Heart left ventricle (tissue), 16 donors: Measurements from ENCODE around the gene ZRANB1. TPM values are rescaled to one million over a fixed set of nuclear protein-coding genes. Genes with fewer than 3 reads are reported as not detected.

Source experiments
- ATAC-seq, 4 donors: fragments of 200-7000 bp; cut with Tn5 transposase; one replicate each; pipeline ENCODE4 v1.9.1; 2020 to 2022; ENCODE audit warnings: moderate library complexity in 4 of 4, mild to moderate bottlenecking in 3 of 4, moderate number of reproducible peaks in 1 of 4
- DNase-seq, 5 donors: peaks; one replicate each; pipeline ENCODE4 v3.0.0-alpha.2; 2020
- H3K27ac ChIP-seq, 12 donors: fragments of 200-600 bp; sonication (generic) in 4 of 12; one replicate each; pipeline versions ENCODE4 v1.5.0 to v1.8.0; 2016 to 2022; ENCODE audit warnings: mild to moderate bottlenecking in 2 of 12
- H3K27me3 ChIP-seq, 9 donors: fragments of 200-600 bp; sonication (generic) in 2 of 9; one replicate each; pipeline versions ENCODE4 v1.5.1 to v1.8.0; 2016 to 2022; ENCODE audit warnings: mild to moderate bottlenecking in 3 of 9
- H3K36me3 ChIP-seq, 9 donors: fragments of 200-600 bp; sonication (generic) in 2 of 9; one replicate each; pipeline versions ENCODE4 v1.5.0 to v1.8.0; 2018 to 2022; ENCODE audit warnings: mild to moderate bottlenecking in 2 of 9
- H3K4me1 ChIP-seq, 12 donors: fragments of 200-600 bp; sonication (generic) in 4 of 12; one replicate each; pipeline versions ENCODE4 v1.5.0 to v1.8.0; 2016 to 2022; ENCODE audit warnings: mild to moderate bottlenecking in 3 of 12
- H3K4me3 ChIP-seq, 12 donors: fragments of 200-600 bp; sonication (generic) in 4 of 12; one replicate each; pipeline versions ENCODE4 v1.5.0 to v1.8.0; 2017 to 2022; ENCODE audit warnings: mild to moderate bottlenecking in 9 of 12, moderate library complexity in 4 of 12
- H3K9me3 ChIP-seq, 12 donors: fragments of 200-600 bp; sonication (generic) in 4 of 12; one replicate each; pipeline versions ENCODE4 v1.5.0 to v1.8.0; 2016 to 2022; ENCODE audit warnings: mild to moderate bottlenecking in 1 of 12
- CTCF ChIP-seq, 12 donors: fragments of 200-600 bp; sonication (generic) in 4 of 12; IDR thresholded peaks; one replicate each; pipeline versions ENCODE4 v1.5.0 to v1.8.0; 2018 to 2022; ENCODE audit warnings: antibody characterized with exemption in 12 of 12, mild to moderate bottlenecking in 5 of 12
- POLR2A ChIP-seq, 2 donors: fragments of 450-650 bp; IDR thresholded peaks; one replicate each; pipeline ENCODE4 v1.6.1; 2017; ENCODE audit warnings: antibody characterized with exemption in 2 of 2, mild to moderate bottlenecking in 2 of 2, moderate library complexity in 2 of 2
- WGBS, 4 donors: extraction: QIAGEN DNeasy Blood & Tissue Kit in 2 of 4; methylation state at CpG; one replicate each; pipeline versions ENCODE4 v1.1.5 to v1.1.7; 2013 to 2018; 5-methylcytosine and 5-hydroxymethylcytosine counted together
- intact Hi-C, 10 donors: fragments of 100-400 bp; cut with DNase I; formaldehyde crosslinking; loops; one replicate each; pipeline versions ENCODE4 v1.11.1 to v1.14.2; 2022
- polyA plus RNA-seq, 2 donors: library from polyadenylated mRNA; stranded (reverse); fragments of 200-250 nt; gene quantifications; one replicate each; pipeline ENCODE4 v1.2.3, GENCODE V29; 2013
- total RNA-seq, 9 donors: library from RNA; depleted of rRNA in 2 of 9; stranded (reverse); fragments of >200 nt in 2 of 9; fragmentation: NEBNext Ultra II Directional in 3 of 9; extraction: Animal tissue kit (Norgen Biotek cat#: 25700) in 3 of 9; gene quantifications; one replicate each; pipeline versions ENCODE4 v1.1.0 to v1.2.4, GENCODE V29; 2016 to 2023
- donor health status: ischemic (EF 13 %, LVEDD 7.1; RV severe dilation, severe dysfunction).
- donor health status: healthy with polysubstance abuse.
- donor health status: DM: no; HTN: yes; CAD: no.
- donor health status: DM: no; HTN: no; CAD: no.
- donor health status: ischemic (EF 25% LVEDD 6.9; RV normal size, moderate dysfunction).
- donor health status: ischemic (EF 25% LVEDD 5.7; RV mildly dilated, moderate dysfunction).
- donor health status: healthy.
- donor health status: DM: yes; HTN: yes; CAD: no.
- donor health status: ischemic (EF 35%, LVEDD 5.7; RV mildly dilated, moderate dysfunction).
- donor health status: nonischemic (EF 11% LVEDD 7.7; RV severe dilation, severe dysfunction).
- donor health status: DM: yes; HTN: yes; CAD: no.
- donor health status: PGD.
- donor health status: ischemic (EF 29% LVEDD 5.4; RV normal size, mild dysfunction).
- donor health status: nonischemic (EF 23%, LVEDD 6.1; RV moderate dilation, normal function).

ZRANB1 gene
- total and polyA plus RNA-seq, 11 donors = 11.4 to 31.3 (median 25.6) TPM

GRCh38 chr10:125032474-125033020, 90.6 kb downstream of the ZRANB1 start:
- DNase-seq (peak in 1 of 5 donors; percentile 11), ATAC-seq (no peak)
- Histone ChIP-seq H3K36me3 (peaks cover 0 to 13% (median 0%) of the 10 kb centered on the region in 9 donors), H3K9me3 (no peaks in the 10 kb centered on the region), H3K4me3 (no peak overlapping the region), H3K27ac (no peak overlapping the region), H3K4me1 (peaks cover 9 to 69% (median 32%) of the 10 kb centered on the region in 12 donors), H3K27me3 (no peaks in the 10 kb centered on the region)
- WGBS, 4 donors = 89 to 92% (median 91%) methylated on average over 15 of the region's 15 CpGs
- no peak for TF ChIP-seq CTCF (IDR thresholded peaks at IDR 0.05)
- no peak for TF ChIP-seq POLR2A (IDR thresholded peaks at IDR 0.05)
- intact Hi-C loops = no loop called here

- Histone ChIP-seq H3K4me3 (no peak overlapping the region), H3K27ac (no peak overlapping the region), H3K36me3 (peaks cover 0 to 20% (median 5%) of the 10 kb centered on the region in 9 donors), H3K9me3 (no peaks in the 10 kb centered on the region), H3K4me1 (peaks cover 8 to 69% (median 34%) of the 10 kb centered on the region in 12 donors), H3K27me3 (no peaks in the 10 kb centered on the region)
- 90 to 91% (median 91%) methylated on average over 24 to 27 of the region's 27 CpGs for WGBS, 4 donors
- ATAC-seq = no peak
- intact Hi-C loops = no loop called here
- peak in 1 of 5 donors; percentile 28 for DNase-seq
- no peak for TF ChIP-seq POLR2A (IDR thresholded peaks at IDR 0.05)
- no peak for TF ChIP-seq CTCF (IDR thresholded peaks at IDR 0.05)
Measured at GRCh38 chr10:125033146-125033924, 91.4 kb downstream of the ZRANB1 start.

GRCh38 chr10:125034675-125035074, 92.8 kb downstream of the ZRANB1 start:
- DNase-seq = no peak
- TF ChIP-seq POLR2A (IDR thresholded peaks at IDR 0.05) (no peak), CTCF (IDR thresholded peaks at IDR 0.05) (no peak)
- WGBS, 4 donors = 72 to 76% (median 74%) methylated on average over 3 of the region's 3 CpGs
- H3K27me3 ChIP-seq = no peaks in the 10 kb centered on the region
- peaks cover 0 to 24% (median 5%) of the 10 kb centered on the region in 9 donors for H3K36me3 ChIP-seq
- peaks cover 6 to 74% (median 41%) of the 10 kb centered on the region in 12 donors for H3K4me1 ChIP-seq
- intact Hi-C loops = loop anchor here in 2 of 10 donors (5.0 kb wide), 1 partner anchor 32 kb away; no protein-coding TSS in a partner anchor
- ATAC-seq = no peak
- no peaks in the 10 kb centered on the region for H3K9me3 ChIP-seq
- no peak overlapping the region for H3K4me3 ChIP-seq
- no peak overlapping the region for H3K27ac ChIP-seq

- Histone ChIP-seq H3K9me3 (no peaks in the 10 kb centered on the region), H3K36me3 (peaks cover 0 to 24% (median 5%) of the 10 kb centered on the region in 9 donors), H3K4me1 (peaks cover 6 to 79% (median 43%) of the 10 kb centered on the region in 12 donors), H3K27ac (no peak overlapping the region), H3K4me3 (peak overlapping the region in 1 of 12 donors; percentile 13), H3K27me3 (no peaks in the 10 kb centered on the region)
- ATAC-seq (no peak), DNase-seq (no peak)
- intact Hi-C loops = loop anchor here in 2 of 10 donors (5.0 kb wide), 1 partner anchor 33 kb away; no protein-coding TSS in a partner anchor
- TF ChIP-seq POLR2A (IDR thresholded peaks at IDR 0.05) = no peak
- no peak for TF ChIP-seq CTCF (IDR thresholded peaks at IDR 0.05)
- 47 to 61% (median 54%) methylated on average over 11 of the region's 11 CpGs for WGBS, 4 donors
Measured at GRCh38 chr10:125035136-125035535, 93.2 kb downstream of the ZRANB1 start.
